Neural progenitor cell (in vitro differentiated cells): ENCODE measurements around the gene C19orf25. TPM values are rescaled to one million over a fixed set of nuclear protein-coding genes. Genes with fewer than 3 reads are reported as not detected.

Source experiments
- DNase-seq: peaks from one replicate; pipeline ENCODE4 v3.0.0-alpha.2; 2016; ENCODE audit warnings: low spot score
- H2AFZ ChIP-seq: fragments of 200-600 bp; sonication (generic); replicated peaks from 2 replicates; pipeline ENCODE4 v1.6.1; 2016; ENCODE audit warnings: antibody characterized with exemption
- H3F3A ChIP-seq: fragments of 200-600 bp; sonication (generic); 2 replicates; pipeline ENCODE4 v1.6.1; 2016; ENCODE audit warnings: antibody characterized with exemption, low read depth
- H3K27ac ChIP-seq: fragments of 200-600 bp; sonication (generic); 2 replicates; pipeline ENCODE4 v1.5.1; 2016; ENCODE audit warnings: mild to moderate bottlenecking
- H3K27me3 ChIP-seq: fragments of 200-600 bp; sonication (generic); 2 replicates; pipeline ENCODE4 v1.6.1; 2016; ENCODE audit warnings: mild to moderate bottlenecking, moderate library complexity
- H3K36me3 ChIP-seq: fragments of 200-600 bp; sonication (generic); 2 replicates; pipeline ENCODE4 v1.5.1; 2016
- H3K4me1 ChIP-seq: fragments of 200-600 bp; sonication (generic); 2 replicates; pipeline ENCODE4 v1.6.1; 2016; ENCODE audit warnings: mixed run types
- H3K4me2 ChIP-seq: fragments of 200-600 bp; sonication (generic); 2 replicates; pipeline ENCODE4 v1.6.1; 2016
- H3K4me3 ChIP-seq: fragments of 200-600 bp; sonication (generic); 2 replicates; pipeline ENCODE4 v1.5.1; 2016
- H3K79me2 ChIP-seq: fragments of 200-600 bp; sonication (generic); 2 replicates; pipeline ENCODE4 v1.6.1; 2016; ENCODE audit warnings: low read depth
- H3K9ac ChIP-seq: fragments of 200-600 bp; sonication (generic); 2 replicates; pipeline ENCODE4 v1.6.1; 2016
- H3K9me3 ChIP-seq: fragments of 200-600 bp; sonication (generic); 2 replicates; pipeline ENCODE4 v1.5.1; 2016; ENCODE audit warnings: low read depth
- H4K20me1 ChIP-seq: fragments of 200-600 bp; sonication (generic); 2 replicates; pipeline ENCODE4 v1.6.1; 2016; ENCODE audit warnings: low read depth
- H3K27ac Mint-ChIP-seq: 3 replicates; pipeline ENCODE4 v1.8.0; 2021; ENCODE audit warnings: mixed read lengths
- H3K27me3 Mint-ChIP-seq: 2 replicates; pipeline ENCODE4 v1.8.0; 2022; ENCODE audit warnings: low read depth, mild to moderate bottlenecking, inconsistent platforms, moderate library complexity, mixed read lengths; ENCODE audit not compliant: insufficient read depth
- H3K36me3 Mint-ChIP-seq: 3 replicates; pipeline ENCODE4 v1.8.0; 2021; ENCODE audit warnings: mixed read lengths
- H3K4me1 Mint-ChIP-seq: 3 replicates; pipeline ENCODE4 v1.8.0; 2021; ENCODE audit warnings: mixed read lengths
- H3K4me3 Mint-ChIP-seq: 3 replicates; pipeline ENCODE4 v1.8.0; 2021; ENCODE audit warnings: mild to moderate bottlenecking, moderate library complexity, mixed read lengths
- H3K9me3 Mint-ChIP-seq: 3 replicates; pipeline ENCODE4 v1.8.0; 2020; ENCODE audit warnings: mixed read lengths
- CTCF ChIP-seq: fragments of 200-600 bp; sonication (generic); IDR thresholded peaks from 2 replicates; pipeline ENCODE4 v1.5.1; 2017; ENCODE audit warnings: antibody characterized with exemption, mild to moderate bottlenecking
- EZH2 ChIP-seq: fragments of 200-600 bp; sonication (generic); IDR thresholded peaks from 2 replicates; pipeline ENCODE4 v1.6.1; 2017; ENCODE audit warnings: antibody characterized with exemption, mild to moderate bottlenecking, moderate library complexity
- EZH2phosphoT487 ChIP-seq: fragments of 200-600 bp; sonication (generic); IDR thresholded peaks from 2 replicates; pipeline ENCODE4 v1.6.1; 2017; ENCODE audit warnings: antibody characterized with exemption
- total RNA-seq: library from RNA; depleted of rRNA; stranded (reverse); fragments of >200 nt; gene quantifications from 2 replicates; pipeline ENCODE4 v1.2.3, GENCODE V29; 2015; ENCODE audit warnings: low replicate concordance

The C19orf25 gene
- total RNA-seq, 1 donor from 2014 or later = 14.4 TPM

- H4K20me1 ChIP-seq = peaks cover 83% of the 10 kb centered on the region
- peaks cover 22% of the 10 kb centered on the region for H3F3A ChIP-seq
- DNase-seq = no peak
- H3K4me2 ChIP-seq = no peak overlapping the region
- Mint-ChIP-seq H3K36me3 (peaks cover 17% of the 10 kb centered on the region), H3K4me1 (peaks cover 14% of the 10 kb centered on the region), H3K9me3 (no peaks in the 10 kb centered on the region), H3K27me3 (peaks cover 14% of the 10 kb centered on the region), H3K27ac (no peak overlapping the region), H3K4me3 (no peak overlapping the region)
- no peaks in the 10 kb centered on the region for H3K9me3 ChIP-seq
- no peaks in the 10 kb centered on the region for H3K36me3 ChIP-seq
- H3K27ac ChIP-seq = no peak overlapping the region
- H3K4me3 ChIP-seq = no peak overlapping the region
- H3K27me3 ChIP-seq = peaks cover 72% of the 10 kb centered on the region
- H3K79me2 ChIP-seq = no peaks in the 10 kb centered on the region
- TF ChIP-seq EZH2 = no peak
- no peak for TF ChIP-seq EZH2phosphoT487
- no peak for TF ChIP-seq CTCF
- peaks cover 8% of the 10 kb centered on the region for H3K4me1 ChIP-seq
- no peak overlapping the region for H3K9ac ChIP-seq
- no peak overlapping the region for H2AFZ ChIP-seq
Measured at GRCh38 chr19:1457892-1458291, 21.1 kb downstream of the C19orf25 start.

- Mint-ChIP-seq H3K9me3 (no peaks in the 10 kb centered on the region), H3K4me1 (peaks cover 21% of the 10 kb centered on the region), H3K27ac (no peak overlapping the region), H3K4me3 (no peak overlapping the region), H3K36me3 (peaks cover 17% of the 10 kb centered on the region), H3K27me3 (peaks cover 16% of the 10 kb centered on the region)
- Histone ChIP-seq H3K79me2 (no peaks in the 10 kb centered on the region), H3K36me3 (no peaks in the 10 kb centered on the region), H3K4me1 (peaks cover 15% of the 10 kb centered on the region), H2AFZ (no peak overlapping the region), H3K27me3 (peaks cover 76% of the 10 kb centered on the region), H4K20me1 (peaks cover 82% of the 10 kb centered on the region), H3F3A (peaks cover 23% of the 10 kb centered on the region), H3K4me3 (no peak overlapping the region), H3K9ac (no peak overlapping the region), H3K4me2 (no peak overlapping the region), H3K27ac (no peak overlapping the region), H3K9me3 (no peaks in the 10 kb centered on the region)
- TF ChIP-seq EZH2 = no peak
- peak; percentile 24 for TF ChIP-seq CTCF
- peak; percentile 61 for DNase-seq
Measured at GRCh38 chr19:1457031-1457739, 21.8 kb downstream of the C19orf25 start.

GRCh38 chr19:1456121-1456900, 22.7 kb downstream of the C19orf25 start:
- Mint-ChIP-seq H3K4me3 (no peak overlapping the region), H3K27me3 (peaks cover 16% of the 10 kb centered on the region), H3K4me1 (peaks cover 29% of the 10 kb centered on the region), H3K9me3 (no peaks in the 10 kb centered on the region), H3K27ac (no peak overlapping the region), H3K36me3 (peaks cover 17% of the 10 kb centered on the region)
- peaks cover 31% of the 10 kb centered on the region for H3F3A ChIP-seq
- no peak for TF ChIP-seq CTCF
- TF ChIP-seq EZH2 = no peak
- no peak for TF ChIP-seq EZH2phosphoT487
- H3K4me3 ChIP-seq = no peak overlapping the region
- H3K27ac ChIP-seq = no peak overlapping the region
- DNase-seq = no peak
- H3K36me3 ChIP-seq = no peaks in the 10 kb centered on the region
- peaks cover 79% of the 10 kb centered on the region for H4K20me1 ChIP-seq
- no peaks in the 10 kb centered on the region for H3K9me3 ChIP-seq
- no peak overlapping the region for H3K9ac ChIP-seq
- no peak overlapping the region for H2AFZ ChIP-seq
- no peaks in the 10 kb centered on the region for H3K79me2 ChIP-seq
- peaks cover 21% of the 10 kb centered on the region for H3K4me1 ChIP-seq
- peaks cover 82% of the 10 kb centered on the region for H3K27me3 ChIP-seq
- H3K4me2 ChIP-seq = no peak overlapping the region
